GM19035 (cell line): ENCODE results near the gene RRP9.

Source experiments
- ATAC-seq: cut with Tn5 transposase; IDR thresholded peaks from one replicate; pipeline ENCODE4 v1.9.1; 2021; ENCODE audit not compliant: unreplicated experiment

The RRP9 gene

DNA sequence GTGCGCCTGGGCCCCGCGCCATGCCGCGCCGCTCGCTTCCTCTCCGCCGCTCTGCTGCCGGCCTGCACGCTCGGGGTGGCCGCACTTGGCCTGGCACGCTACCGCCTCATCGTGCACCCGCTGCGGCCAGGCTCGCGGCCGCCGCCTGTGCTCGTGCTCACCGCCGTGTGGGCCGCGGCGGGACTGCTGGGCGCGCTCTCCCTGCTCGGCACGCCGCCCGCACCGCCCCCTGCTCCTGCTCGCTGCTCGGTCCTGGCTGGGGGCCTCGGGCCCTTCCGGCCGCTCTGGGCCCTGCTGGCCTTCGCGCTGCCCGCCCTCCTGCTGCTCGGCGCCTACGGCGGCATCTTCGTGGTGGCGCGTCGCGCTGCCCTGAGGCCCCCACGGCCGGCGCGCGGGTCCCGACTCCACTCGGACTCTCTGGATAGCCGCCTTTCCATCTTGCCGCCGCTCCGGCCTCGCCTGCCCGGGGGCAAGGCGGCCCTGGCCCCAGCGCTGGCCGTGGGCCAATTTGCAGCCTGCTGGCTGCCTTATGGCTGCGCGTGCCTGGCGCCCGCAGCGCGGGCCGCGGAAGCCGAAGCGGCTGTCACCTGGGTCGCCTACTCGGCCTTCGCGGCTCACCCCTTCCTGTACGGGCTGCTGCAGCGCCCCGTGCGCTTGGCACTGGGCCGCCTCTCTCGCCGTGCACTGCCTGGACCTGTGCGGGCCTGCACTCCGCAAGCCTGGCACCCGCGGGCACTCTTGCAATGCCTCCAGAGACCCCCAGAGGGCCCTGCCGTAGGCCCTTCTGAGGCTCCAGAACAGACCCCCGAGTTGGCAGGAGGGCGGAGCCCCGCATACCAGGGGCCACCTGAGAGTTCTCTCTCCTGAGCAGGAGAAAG is 14.4 kb upstream of the RRP9 start:
- no peak for ATAC-seq

DNA sequence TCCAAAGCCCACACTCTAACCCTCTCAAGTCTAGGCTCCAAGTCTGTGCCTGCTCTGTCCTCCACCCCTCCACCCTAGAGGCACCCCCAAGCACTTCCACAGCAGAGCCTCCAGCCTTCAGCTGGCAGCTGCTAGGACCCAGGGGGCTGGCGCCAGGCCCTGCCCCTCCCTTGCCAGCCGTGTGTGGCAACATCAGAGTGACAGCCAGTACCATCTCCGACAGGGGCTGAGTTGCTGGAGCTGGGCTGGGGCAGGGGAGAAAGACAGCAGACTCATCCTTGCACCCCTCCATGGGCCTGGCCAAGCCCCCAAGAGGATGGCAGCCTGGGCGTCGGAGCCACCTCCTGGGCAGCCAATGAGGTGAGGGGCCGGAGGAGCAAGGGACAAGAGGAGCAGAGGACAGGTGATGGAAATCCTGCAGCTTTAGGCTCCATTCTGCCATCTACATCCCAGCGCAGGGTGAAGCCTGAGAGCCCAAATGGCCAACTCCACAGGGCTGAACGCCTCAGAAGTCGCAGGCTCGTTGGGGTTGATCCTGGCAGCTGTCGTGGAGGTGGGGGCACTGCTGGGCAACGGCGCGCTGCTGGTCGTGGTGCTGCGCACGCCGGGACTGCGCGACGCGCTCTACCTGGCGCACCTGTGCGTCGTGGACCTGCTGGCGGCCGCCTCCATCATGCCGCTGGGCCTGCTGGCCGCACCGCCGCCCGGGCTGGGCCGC is 13.6 kb upstream of the RRP9 start, which contains the start of gene GPR62:
GPR62 (plus strand) TSS at position 207 of the 718 bp plus-strand sequence; CDS start at position 479, 272 bp downstream.
- no peak for ATAC-seq

DNA sequence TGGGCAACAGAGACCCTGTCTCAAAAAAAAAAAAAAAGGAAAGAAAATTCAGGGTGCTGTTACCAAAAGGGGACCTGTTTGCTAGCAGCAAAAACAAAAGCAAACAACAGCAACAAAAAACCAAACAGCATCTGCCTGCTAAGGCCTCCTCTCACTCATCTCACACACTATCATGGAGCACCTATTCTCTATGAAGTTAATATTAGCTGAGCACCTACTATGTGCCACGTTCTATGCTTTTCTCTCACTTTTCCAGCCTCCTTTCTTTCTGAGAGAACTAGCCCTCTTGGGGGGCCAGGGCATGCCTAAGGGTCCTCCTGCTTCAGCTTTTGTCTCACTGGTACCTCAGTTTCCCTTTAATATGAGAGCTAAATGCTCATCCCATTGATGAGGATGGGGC is 13.0 kb upstream of the RRP9 start:
- no peak for ATAC-seq

DNA sequence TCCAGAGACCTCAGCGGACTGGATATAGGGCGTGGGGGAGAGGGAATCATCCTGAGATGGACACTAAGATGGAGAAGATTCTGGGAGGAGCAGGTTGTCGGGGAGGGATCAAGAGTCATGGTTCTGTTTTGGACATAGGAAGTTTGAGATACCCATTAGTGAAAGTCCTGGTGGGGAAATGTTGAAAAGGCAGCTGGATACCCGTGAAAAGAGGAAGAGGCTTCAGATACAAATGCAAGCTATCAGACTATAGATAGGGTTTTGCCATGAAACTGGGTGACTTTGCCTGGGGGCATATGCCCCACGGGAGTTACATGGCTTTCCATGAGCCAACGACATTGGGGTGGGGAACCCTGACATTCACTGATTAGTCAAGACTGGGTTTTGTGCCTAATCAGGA is 12.4 kb upstream of the RRP9 start:
- ATAC-seq, result no peak

DNA sequence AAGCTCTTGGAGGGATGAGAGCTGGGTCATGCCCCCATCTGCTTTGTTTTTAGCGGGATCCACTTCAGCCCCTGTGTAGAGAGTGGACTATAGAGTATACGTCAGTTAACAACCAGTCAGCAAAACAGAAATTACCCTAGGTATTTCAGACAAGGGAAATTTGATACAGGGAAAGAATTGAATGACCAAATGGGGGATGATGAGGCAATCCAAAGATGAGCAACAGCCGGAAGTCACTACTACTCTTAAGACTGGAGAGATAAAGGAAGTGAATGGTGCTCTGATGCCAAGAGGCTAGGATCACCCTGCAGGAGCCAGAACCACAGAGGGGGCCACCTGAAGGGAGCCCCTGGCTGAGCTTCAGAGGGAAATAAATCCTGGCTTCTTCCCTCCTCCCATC is 11.7 kb upstream of the RRP9 start:
- no peak for ATAC-seq

DNA sequence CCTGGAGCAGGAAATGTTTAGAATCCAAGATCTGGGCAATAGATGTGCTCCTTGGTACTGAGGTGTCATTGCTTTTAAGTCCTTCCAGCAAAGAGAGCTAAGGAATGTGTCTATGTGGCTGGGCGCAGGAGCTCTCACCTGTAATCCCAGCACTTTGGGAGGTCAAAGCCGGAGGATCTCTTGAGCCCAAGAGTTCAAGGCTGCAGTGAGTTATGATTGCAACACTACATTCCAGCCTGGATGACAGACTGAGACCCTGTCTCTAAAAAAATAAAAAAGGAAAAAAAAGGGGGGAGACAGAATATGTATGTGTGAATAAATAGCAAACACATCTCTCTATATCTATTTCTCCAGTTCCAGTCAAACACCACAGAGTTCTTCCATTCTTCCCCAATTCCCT is 9.2 kb upstream of the RRP9 start:
- ATAC-seq, result no peak

DNA sequence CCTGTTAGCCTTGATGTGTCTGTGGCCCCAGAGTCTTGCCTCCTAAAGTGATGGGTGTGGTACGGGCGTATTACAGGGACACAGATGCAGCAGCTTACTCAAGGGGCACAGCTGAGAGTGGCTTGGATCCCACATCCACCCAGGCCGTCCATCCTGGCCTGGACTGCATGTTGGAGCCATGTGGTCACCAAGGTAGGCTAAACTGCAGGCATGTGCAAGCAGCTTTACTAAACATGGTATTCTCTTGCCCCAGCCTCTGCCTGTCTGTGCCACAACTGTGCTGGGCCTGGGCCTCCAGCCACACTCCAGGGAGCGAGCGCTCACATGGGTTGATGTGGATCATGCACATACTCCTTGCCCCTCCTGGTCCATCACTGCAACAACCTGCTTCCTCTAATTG is 7.4 kb upstream of the RRP9 start:
- no peak for ATAC-seq

DNA sequence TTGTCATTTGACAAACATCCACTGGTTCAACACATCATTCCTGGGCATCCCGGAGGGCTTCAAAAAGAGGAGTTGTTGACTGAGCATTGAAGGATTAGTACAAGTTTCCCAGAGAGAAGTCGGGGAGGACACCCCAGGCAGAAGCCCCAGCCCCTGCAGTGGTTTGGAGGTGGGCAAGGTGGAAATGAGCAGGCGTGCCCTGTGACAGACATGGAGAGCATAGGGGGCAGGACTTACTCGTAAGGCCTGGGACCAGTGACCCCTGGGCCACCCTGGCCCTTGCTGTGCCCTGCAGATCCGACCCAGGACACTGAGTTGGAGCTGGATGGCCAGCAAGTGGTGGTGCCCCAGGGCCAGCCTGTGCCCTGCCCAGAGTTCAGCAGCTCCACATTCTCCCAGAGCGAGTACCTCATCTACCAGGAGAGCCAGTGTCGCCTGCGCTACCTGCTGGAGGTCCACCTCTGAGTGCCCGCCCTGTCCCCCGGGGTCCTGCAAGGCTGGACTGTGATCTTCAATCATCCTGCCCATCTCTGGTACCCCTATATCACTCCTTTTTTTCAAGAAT is 6.4 kb upstream of the RRP9 start:
- no peak for ATAC-seq

DNA sequence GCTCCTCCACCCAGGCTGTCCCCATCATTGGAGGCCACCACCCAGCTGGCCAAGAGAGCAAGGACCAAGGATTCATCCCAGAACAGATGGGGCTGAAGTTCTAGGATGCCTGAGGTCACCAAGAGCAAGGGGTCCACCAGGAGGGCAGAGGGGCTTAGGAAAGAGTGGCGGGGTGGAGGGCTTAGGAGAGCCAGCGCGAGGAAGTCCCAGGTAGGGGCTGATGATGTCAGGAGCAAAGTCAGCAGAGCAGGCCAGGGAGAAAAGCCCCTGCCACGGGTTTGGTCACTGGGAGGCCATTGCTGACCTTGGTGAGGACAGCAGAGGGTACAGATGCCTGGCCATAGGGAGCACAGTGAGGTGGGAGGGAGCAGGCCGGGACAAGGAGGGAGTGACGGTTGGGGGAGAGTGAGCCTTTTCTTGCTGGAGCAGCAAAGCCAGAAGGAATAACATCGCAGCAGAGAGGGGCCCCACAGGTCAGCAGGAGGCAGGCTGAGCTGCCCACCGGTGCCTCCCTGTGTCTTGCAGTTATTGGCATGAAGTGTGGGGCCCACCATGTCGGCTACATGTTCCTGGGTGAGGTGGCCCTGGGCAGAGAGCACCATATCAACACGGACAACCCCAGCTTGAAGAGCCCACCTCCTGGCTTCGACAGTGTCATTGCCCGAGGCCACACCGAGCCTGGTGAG is 5.7 kb upstream of the RRP9 start:
- ATAC-seq, result no peak

DNA sequence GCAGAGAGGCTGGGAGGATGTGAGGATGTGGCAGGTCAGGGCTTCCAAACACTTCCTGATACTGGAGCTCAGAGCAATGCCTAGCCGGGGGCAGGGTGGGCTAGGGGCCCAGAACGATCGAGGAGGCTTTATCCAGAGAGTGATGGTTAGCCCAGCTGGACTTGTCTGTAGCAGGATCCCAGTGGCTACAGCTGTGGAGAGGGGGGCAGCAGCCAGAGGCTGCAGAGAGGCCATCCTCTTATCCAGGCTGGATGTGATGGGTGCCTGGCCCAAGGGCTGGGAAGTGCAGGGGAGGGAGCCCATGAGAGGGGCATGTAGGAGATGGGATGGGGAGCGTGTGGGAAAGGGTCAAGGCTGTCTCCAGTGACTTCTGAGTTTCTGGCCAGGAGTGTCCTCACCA is 5.1 kb upstream of the RRP9 start:
- no peak for ATAC-seq

DNA sequence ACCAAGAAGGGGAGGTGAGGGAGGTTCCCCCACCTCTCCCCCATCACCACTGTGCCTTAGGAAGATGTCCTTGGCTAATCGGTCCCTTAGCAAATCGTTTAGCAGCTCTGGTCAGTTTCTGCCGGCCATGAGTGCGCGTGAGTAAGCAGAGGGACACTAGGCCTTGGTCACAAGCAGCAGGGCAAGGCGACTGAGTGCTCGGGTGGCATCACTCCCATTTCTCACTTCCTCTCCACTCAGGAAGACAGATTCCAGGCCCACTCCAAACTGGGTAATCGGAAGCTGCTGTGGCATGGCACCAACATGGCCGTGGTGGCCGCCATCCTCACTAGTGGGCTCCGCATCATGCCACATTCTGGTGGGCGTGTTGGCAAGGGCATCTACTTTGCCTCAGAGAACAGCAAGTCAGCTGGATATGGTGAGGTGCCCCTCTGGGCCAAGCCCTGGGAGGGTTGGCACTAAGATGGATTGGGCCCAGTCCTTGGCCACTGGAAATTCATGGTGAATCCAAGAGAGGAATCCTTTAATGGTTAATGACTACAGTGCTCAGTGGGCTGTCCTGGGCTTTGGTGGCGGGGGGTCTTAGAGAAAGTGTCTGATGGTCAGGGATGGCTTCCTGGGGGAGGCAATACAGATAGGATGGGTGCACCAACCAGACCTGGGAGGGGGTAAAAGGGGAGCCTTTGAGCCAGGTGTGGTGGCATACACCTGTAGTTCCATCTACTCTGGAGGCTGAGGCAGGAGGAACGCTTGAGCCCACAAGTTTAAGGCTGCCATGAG is 4.4 kb upstream of the RRP9 start:
- ATAC-seq, result no peak

DNA sequence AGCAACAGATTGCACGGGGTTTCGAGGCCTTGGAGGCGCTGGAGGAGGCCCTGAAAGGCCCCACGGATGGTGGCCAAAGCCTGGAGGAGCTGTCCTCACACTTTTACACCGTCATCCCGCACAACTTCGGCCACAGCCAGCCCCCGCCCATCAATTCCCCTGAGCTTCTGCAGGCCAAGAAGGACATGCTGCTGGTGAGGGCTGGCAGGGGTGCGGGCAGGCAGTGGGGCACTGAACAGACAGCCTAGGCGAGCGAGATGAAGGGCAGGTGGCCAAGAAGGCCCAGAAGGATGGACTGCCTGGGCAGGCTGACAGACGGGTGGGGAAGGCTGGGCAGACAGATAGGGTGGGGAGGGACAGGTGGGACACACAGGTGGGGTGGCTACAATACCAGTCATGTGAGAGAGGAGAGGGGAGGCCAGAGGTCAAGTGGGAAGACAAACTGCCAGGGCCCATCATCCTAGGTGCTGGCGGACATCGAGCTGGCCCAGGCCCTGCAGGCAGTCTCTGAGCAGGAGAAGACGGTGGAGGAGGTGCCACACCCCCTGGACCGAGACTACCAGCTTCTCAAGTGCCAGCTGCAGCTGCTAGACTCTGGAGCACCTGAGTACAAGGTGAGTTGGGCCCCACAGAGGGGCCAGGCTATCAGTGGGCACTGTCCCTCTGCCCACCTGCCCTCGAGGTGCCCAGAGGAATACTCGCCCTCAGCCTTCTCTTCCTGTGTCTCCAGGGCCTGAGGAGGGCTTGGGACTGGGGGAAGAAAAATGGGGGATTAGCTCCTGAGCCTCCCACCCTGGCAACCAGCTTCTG is 3.5 kb upstream of the RRP9 start:
- no peak for ATAC-seq

DNA sequence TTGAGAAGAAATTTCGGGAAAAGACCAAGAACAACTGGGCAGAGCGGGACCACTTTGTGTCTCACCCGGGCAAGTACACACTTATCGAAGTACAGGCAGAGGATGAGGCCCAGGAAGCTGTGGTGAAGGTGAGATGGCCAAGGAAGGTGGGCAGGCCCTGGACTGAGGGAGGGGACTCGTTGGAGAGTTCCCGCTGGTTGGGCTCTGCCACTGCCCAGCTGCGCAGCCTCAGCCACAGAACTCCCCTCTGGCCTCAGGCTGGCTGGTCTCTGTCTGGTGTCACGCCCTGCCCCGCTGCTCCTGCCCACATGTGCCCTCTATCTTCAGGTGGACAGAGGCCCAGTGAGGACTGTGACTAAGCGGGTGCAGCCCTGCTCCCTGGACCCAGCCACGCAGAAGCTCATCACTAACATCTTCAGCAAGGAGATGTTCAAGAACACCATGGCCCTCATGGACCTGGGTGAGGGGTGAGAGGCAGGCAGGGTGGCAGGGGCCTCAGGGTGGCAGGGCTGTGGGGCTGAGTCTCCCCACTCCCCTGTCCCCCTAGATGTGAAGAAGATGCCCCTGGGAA is 2.8 kb upstream of the RRP9 start:
- no peak for ATAC-seq

DNA sequence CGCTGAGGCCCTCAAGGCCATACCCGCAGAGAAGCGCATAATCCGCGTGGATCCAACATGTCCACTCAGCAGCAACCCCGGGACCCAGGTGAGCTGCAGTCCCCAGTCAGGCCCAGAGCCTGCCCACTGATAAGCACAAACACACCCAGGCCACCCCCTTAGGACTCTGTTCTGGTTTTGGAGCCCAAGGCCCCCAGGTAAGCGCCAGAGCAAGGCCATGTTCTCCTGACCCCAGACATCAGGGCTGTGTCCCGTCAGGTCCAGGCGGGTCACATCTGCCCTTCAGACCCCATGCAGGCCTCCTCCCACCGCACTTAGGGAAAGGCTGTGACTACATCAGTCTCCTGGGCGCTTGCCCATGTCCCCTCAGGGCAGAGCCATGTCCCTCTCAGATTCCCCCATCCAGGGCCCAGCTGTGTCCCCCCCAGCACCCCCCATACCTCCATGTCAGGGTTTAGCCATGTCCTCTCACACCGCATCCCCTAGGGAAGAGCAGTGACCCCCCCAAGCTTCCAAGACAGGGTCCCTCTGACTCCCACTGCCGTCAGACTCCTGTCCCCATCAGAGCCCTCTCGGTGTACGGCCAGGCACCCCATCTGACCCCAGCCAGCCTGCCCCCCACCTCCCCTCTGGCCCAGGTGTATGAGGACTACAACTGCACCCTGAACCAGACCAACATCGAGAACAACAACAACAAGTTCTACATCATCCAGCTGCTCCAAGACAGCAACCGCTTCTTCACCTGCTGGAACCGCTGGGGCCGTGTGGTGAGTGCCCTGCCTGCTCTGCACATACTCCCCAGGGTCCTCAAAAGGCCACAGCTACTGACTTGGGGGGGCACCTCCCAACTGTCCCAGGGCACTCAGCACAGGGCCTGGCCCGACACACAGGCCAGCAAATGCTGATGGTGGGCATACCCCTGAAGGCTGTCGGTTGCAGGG is 2.0 kb upstream of the RRP9 start:
- ATAC-seq, result no peak

DNA sequence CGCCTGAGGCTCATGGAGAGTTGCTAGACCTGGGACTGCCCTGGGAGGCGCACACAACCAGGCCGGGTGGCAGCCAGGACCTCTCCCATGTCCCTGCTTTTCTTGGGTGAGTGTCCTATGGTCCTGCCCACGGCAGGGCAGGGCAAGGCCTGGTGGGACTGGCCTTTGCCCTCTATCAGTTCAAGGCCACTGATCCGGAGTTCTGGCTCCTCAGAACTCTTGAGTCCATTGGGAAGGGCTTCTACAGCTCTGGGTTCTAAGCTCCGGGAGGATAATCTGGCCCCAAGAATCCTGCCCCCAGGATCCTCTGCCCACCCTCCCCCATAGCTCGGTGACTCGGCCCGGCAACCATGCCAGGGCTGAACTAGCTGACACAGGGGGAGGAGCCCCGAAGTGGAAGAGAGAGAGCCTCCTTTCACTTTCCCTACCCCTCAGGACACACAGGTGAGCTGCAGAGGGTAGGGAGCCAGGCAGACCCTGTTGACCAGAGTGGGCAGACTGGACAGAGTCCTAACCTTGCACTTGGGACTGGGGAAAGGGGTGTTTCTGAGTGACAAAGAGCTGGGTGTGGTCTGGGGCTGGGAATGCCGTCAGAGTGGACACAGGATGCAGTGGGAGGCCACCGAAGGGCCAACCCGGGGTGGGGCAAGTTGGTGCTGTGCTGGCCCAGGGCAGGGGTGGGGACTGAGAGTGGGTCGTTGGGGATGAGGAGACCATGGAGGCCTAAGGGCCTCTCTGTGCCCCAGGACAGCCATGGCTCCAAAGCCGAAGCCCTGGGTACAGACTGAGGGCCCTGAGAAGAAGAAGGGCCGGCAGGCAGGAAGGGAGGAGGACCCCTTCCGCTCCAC is 1.1 kb upstream of the RRP9 start:
- peak; percentile 33 for ATAC-seq

DNA sequence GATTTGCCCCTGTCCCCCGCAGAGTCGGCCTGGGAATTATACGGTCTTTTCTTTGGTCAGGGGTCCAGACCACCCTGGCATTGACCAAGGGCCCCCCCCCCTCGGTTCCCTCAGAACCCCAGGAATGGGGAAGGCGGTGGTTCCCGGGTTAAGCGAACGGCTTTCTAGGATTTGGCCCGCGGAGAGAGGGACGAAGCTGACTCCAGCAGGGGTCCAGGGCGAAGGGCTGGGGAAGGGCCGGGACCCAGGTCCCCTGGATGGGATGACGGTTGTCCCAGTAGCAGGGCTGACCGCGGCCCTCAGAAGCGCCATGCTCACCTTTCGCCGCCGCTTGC is 274 bp downstream of the RRP9 start:
- ATAC-seq, result no peak

DNA sequence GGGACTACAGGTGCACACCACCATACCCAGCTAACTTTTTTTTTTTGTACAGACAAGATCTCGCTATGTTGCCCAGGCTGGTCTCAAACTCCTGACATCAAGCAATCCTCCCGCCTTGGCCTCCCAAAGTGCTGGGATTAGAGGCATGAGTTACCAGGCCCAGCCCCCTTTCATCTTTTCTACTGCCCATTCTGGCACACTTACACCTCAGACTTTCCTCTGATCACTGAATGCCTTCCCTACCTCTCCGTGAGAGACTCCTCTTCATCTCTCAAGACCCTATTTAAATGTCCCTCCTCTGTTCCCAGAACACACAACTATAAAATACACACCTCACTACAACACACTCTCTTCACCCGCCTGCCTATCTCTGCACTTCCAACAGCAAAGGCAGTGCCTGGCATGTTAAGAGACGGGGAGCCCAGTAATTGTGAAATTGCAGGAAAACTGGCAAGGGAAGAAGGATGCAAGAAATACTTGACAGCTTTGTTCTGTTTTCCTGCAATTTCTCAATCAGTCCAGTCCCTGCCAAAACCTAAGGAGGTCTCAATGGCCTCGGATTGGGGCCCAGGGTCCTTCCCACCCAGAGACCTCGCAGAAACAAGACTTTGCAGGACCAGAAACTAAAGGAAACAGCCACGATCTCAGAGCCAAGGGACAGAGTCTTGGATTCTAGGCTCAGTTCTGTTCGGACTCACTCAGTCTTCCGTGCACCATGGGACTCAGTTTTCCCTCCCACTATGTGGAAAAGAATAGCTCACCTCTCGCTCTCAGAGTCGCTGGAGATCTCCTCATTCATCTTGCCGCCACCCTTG is 849 bp downstream of the RRP9 start:
- ATAC-seq, result no peak
